GM21390 (cell line): ENCODE results near the gene SUN3.

Experiments
- ATAC-seq: cut with Tn5 transposase; IDR thresholded peaks from one replicate; pipeline ENCODE4 v1.9.1; 2021; ENCODE audit not compliant: unreplicated experiment

SUN3 gene

GRCh38 chr7:47979832-47980181, 49.1 kb downstream of the SUN3 start:
- ATAC-seq = no peak

DNA sequence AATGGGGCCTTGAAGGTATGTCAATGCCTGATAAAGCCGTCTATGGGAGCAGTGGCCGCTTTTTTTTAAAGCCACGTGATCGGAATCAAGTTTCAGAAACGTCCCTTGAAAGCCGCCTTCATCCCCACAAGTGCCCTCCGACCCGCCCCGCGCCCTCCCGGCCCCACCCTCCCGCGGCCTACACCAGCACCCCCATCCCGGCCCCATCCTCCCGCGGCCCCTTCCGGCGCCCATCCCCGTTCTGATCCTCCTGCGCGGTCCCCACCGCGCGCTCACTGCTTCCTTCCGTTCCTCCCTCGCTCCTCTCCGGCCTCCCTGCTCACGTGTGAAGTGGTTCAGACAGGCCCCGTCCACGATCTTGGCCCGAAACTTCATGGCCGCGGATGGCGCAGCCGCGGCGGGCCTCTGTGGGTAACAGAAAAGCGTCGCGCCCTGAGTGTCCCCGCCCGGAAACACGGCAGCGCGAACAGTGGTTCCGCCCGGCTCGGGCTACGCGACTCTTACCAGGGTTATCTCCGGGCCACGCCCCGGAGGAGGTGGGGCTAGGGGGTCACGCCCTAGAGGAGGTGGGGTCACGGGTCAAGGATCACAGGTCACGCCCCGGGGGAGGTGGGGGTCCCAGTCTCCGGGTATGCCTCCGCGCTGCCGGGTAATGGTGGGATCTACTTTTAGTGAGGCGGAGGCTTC, 49.6 kb downstream of the SUN3 start, which contains the start of gene HUS1:
Gene HUS1 (minus strand): TSS at position 471 of the 687 bp plus-strand sequence. CDS start 96 bp downstream, at position 375.
- ATAC-seq = peak; percentile 99

DNA sequence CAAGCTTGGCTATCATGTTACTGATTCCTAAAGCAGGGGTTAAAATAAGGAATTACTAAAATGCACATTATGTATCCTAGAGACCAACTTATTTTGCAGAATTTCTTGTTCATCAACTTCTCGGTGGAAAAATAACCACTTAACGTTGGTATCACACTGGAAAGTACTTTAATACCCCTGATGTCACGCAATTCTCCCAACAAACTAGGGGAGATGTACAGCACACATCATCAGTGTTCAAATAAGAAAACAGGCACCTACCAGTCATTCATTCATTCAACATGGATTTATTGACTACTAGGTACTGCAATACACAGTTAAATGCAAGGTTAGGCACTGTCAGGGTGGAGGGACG, 50.1 kb downstream of the SUN3 start:
- ATAC-seq = no peak

- ATAC-seq = no peak
Observed at GRCh38 chr7:47973739-47974138, 55.2 kb downstream of the SUN3 start.

DNA sequence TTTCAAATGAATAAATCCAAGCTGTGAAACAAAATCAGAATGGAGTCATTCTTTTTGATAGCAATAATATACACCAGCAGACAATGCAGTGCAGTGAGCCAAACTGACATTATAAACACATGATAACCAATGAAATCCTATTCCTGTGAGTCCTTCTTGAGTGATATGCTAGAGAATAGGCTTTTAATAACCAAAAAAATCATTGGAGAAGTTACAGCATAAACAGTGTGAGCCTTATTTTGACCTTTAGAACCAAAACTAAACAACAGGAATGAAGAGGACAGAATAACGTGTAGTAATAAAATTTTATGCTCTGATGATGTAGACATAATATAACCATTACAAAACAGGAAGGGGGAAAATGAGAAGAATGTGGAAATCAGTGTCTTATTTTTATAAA, 58.1 kb downstream of the SUN3 start:
- no peak for ATAC-seq

- ATAC-seq = peak; percentile 81
Observed at GRCh38 chr7:47968847-47969774, 59.8 kb downstream of the SUN3 start.

GRCh38 chr7:47967708-47968107, 61.2 kb downstream of the SUN3 start:
- ATAC-seq = no peak

- ATAC-seq = no peak
Observed at GRCh38 chr7:47967123-47967522, 61.8 kb downstream of the SUN3 start.

DNA sequence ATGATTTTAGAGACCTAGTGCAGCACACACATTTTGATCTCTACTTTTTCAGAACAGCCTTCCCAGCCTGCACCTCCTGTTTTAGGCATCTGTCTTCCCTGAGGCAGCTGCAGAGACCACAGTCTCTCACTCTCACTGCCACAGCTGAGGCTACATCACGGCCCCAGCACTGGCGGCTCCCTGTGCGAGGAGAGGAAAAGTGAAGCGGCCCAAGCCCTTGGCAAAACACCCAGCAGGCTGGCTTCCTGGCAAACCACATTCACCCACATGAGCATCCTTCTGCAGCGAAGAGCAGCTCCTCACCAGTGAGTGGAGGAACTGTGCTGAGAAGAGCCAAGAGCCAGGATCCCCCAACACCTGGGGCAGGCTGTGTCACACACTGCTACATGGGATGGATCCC, 63.5 kb downstream of the SUN3 start:
- no peak for ATAC-seq

- ATAC-seq = no peak
Observed at GRCh38 chr7:47962262-47962661, 66.6 kb downstream of the SUN3 start.

DNA sequence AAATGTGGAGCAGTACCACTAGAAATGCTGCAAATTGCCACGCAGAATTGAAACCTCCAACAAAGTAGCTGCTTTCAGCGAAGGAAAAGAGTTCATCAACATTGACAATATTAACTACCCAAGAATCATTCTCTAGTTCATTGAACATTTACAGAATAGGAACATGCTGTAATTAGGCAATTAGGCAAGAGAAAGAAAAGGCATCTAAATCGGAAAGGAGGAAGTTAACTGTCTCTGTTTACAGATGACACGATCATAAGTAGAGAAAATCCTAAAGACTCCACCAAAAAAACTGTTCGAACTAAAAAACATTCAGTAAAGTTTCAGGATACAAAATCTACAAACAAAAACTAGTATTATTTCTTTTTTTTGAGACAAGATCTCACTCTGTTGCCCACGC, 71.8 kb downstream of the SUN3 start:
- no peak for ATAC-seq

DNA sequence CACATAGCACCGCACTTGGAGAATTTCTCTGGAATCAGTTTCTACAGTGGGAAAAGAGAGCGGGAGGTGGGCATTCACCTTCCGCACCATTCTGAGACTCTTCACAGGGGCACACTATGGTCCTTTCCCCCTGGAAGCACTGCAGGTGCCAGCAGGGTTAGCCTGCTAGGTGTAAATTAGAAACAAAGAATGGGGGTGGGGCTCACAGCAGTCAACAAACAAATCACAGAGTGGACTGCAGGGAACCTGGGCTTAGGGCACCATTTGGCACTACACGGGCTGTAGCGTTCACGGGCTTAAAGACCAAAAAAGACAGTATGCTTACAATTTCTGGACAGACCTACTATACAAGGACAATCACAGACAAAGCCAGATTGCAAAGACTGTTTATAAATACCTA, 72.7 kb downstream of the SUN3 start:
- ATAC-seq = no peak

- ATAC-seq = peak; percentile 44
Observed at GRCh38 chr7:47954231-47954911, 74.5 kb downstream of the SUN3 start.

DNA sequence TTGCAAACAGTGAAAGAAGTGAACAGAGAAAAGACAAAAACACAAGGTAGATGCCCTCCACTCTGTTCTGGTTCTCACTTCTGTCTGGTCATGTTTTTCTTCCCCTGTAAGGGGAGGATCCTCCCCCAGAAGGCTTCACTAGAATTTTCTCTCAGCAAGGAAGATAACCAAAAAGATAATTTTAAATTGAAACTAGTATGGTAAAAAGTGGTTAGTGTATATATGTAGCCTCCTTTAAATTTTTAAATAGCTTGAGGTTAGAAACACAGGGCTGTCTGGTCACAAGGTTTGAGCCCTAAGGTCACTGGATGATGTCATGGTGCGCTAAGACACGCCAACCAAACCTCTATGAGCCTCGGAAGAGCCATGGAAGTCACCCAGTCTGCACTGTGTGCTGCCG, 75.1 kb downstream of the SUN3 start:
- ATAC-seq = peak; percentile 70

GRCh38 chr7:47952224-47952623, 76.7 kb downstream of the SUN3 start:
- no peak for ATAC-seq

GRCh38 chr7:47951374-47951773, 77.5 kb downstream of the SUN3 start:
- peak; percentile 27 for ATAC-seq

- no peak for ATAC-seq
Observed at GRCh38 chr7:47950714-47951113, 78.2 kb downstream of the SUN3 start.

- ATAC-seq = no peak
Observed at GRCh38 chr7:47949703-47950102, 79.2 kb downstream of the SUN3 start.

GRCh38 chr7:47948141-47948790, 80.6 kb downstream of the SUN3 start, which contains the start of gene PKD1L1:
Gene PKD1L1 (minus strand): TSS chr7:47948466. CDS start chr7:47948440, 26 bp downstream.
- ATAC-seq = no peak

DNA sequence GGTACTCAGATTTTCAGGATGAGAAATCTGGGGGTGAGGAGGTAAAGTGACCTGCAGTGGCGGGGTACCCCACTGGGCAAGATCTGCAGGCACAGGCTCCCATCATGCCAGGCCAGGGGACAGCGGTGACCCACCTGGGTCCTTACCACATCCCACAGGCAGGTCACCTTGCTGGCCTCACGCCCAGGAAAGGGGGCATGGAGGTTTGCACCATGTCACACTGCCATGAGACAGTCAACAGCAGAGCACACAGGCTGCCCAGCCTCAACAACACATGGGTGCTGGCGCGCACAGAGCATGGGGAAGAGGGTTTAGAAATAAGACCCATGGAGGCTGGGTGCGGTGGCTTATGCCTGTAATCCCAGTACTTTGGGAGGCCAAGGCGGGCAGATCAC, 81.6 kb downstream of the SUN3 start:
- ATAC-seq = no peak
